ENCODE results near the gene GIGYF2. TPM values are rescaled to one million over a fixed set of nuclear protein-coding genes. Genes with fewer than 3 reads are reported as not detected.

The GIGYF2 gene
- total and polyA plus RNA-seq, 12 donors = 9.9 to 71.7 (median 66.1) TPM

GRCh38 chr2:232817756-232818155 is 120.6 kb downstream of the GIGYF2 start:
- WGBS, 2 donors = 54 to 67% methylated on average over 3 of the region's 3 CpGs
- TF ChIP-seq CTCF (IDR thresholded peaks at IDR 0.05) = no peak
- no peak overlapping the region for H3K4me3 ChIP-seq
- no peak for DNase-seq
- ATAC-seq = no peak
- intact Hi-C loops (cut with DNase I) = no loop called here
- H3K27ac ChIP-seq = no peak overlapping the region
- peaks cover 0 to 99% (median 56%) of the 10 kb centered on the region in 9 donors for H3K36me3 ChIP-seq
- H3K4me1 ChIP-seq = peaks cover 0 to 17% (median 0%) of the 10 kb centered on the region in 9 donors
- H3K27me3 ChIP-seq = no peaks in the 10 kb centered on the region
- no peaks in the 10 kb centered on the region for H3K9me3 ChIP-seq

- Histone ChIP-seq H3K9me3 (no peaks in the 10 kb centered on the region), H3K4me1 (peaks cover 0 to 19% (median 0%) of the 10 kb centered on the region in 9 donors), H3K4me3 (no peak overlapping the region), H3K36me3 (peaks cover 0 to 96% (median 37%) of the 10 kb centered on the region in 9 donors), H3K27ac (no peak overlapping the region), H3K27me3 (no peaks in the 10 kb centered on the region)
- ATAC-seq (no peak), DNase-seq (no peak)
- intact Hi-C loops (cut with DNase I) = no loop called here
- TF ChIP-seq CTCF (IDR thresholded peaks at IDR 0.05) = no peak
- WGBS, 2 donors = 91 to 93% methylated on average over 3 of the region's 3 CpGs
Measured at GRCh38 chr2:232829988-232830387, 132.9 kb downstream of the GIGYF2 start.

- Histone ChIP-seq H3K4me3 (no peak overlapping the region), H3K9me3 (no peaks in the 10 kb centered on the region), H3K27me3 (no peaks in the 10 kb centered on the region), H3K27ac (no peak overlapping the region), H3K4me1 (peaks cover 0 to 29% (median 0%) of the 10 kb centered on the region in 9 donors), H3K36me3 (peaks cover 0 to 95% (median 37%) of the 10 kb centered on the region in 9 donors)
- TF ChIP-seq CTCF (IDR thresholded peaks at IDR 0.05) = no peak
- DNase-seq (no peak), ATAC-seq (no peak)
- intact Hi-C loops (cut with DNase I) = no loop called here
- WGBS, 2 donors = 89 to 91% methylated on average over 3 of the region's 3 CpGs
Measured at GRCh38 chr2:232831496-232831895, 134.4 kb downstream of the GIGYF2 start.

GRCh38 chr2:232833830-232834229 is 136.7 kb downstream of the GIGYF2 start:
- Histone ChIP-seq H3K4me1 (peaks cover 0 to 43% (median 18%) of the 10 kb centered on the region in 9 donors), H3K27me3 (no peaks in the 10 kb centered on the region), H3K27ac (peak overlapping the region in 1 of 10 donors; percentile 2), H3K4me3 (no peak overlapping the region), H3K9me3 (no peaks in the 10 kb centered on the region), H3K36me3 (peaks cover 0 to 91% (median 37%) of the 10 kb centered on the region in 9 donors)
- intact Hi-C loops (cut with DNase I) = no loop called here
- 63 to 85% methylated on average over 1 of the region's 1 CpG for WGBS, 2 donors
- DNase-seq (no peak), ATAC-seq (peak in 6 of 8 donors; percentile 43 to 73 (median 65))
- TF ChIP-seq CTCF (IDR thresholded peaks at IDR 0.05) = no peak
